Gastrocnemius medialis (tissue), 4 donors: ENCODE data around the gene DENND1A. TPM values are rescaled to one million over a fixed set of nuclear protein-coding genes. Genes with fewer than 3 reads are reported as not detected.

Source experiments
- ATAC-seq, 2 donors: fragments of 150-250 bp; one replicate each; pipeline ENCODE4 v1.9.1; 2016
- DNase-seq, 2 donors: peaks; one replicate each; pipeline ENCODE4 v3.0.0-alpha.2; 2019
- H3K27ac ChIP-seq, 4 donors: fragments of 200-600 bp; sonication (generic); 1 replicate in 1 of 4; 2 replicates in 3 of 4; pipeline ENCODE4 v1.5.1; 2016 to 2018; ENCODE audit warnings: mild to moderate bottlenecking in 2 of 4, moderate library complexity in 1 of 4
- H3K27me3 ChIP-seq, 3 donors: fragments of 200-600 bp; sonication (generic) in 2 of 3; 1 replicate in 1 of 3; 2 replicates in 2 of 3; pipeline versions ENCODE4 v1.5.1 to v1.6.0; 2016 to 2019; ENCODE audit warnings: mild to moderate bottlenecking in 1 of 3, moderate library complexity in 1 of 3
- H3K36me3 ChIP-seq, 2 donors: fragments of 200-600 bp; sonication (generic) in 1 of 2; one replicate each; pipeline ENCODE4 v1.5.1; 2017 to 2018
- H3K4me1 ChIP-seq, 2 donors: fragments of 200-600 bp; sonication (generic) in 1 of 2; one replicate each; pipeline ENCODE4 v1.5.1; 2016 to 2017; ENCODE audit warnings: mild to moderate bottlenecking in 2 of 2
- H3K4me3 ChIP-seq, 4 donors: fragments of 200-600 bp; sonication (generic) in 3 of 4; 1 replicate in 1 of 4; 2 replicates in 3 of 4; pipeline ENCODE4 v1.5.1; 2016 to 2019; ENCODE audit warnings: mild to moderate bottlenecking in 2 of 4
- H3K9me3 ChIP-seq, 3 donors: fragments of 200-600 bp; sonication (generic) in 2 of 3; 1 replicate in 1 of 3; 2 replicates in 2 of 3; pipeline ENCODE4 v1.5.1; 2016 to 2019
- POLR2A ChIP-seq, 2 donors: fragments of 450-650 bp; IDR thresholded peaks; one replicate each; pipeline ENCODE4 v1.6.1; 2017; ENCODE audit warnings: antibody characterized with exemption in 2 of 2, mild to moderate bottlenecking in 2 of 2, moderate library complexity in 2 of 2
- in situ Hi-C, 4 donors: fragments of 200-750 bp; cut with MboI; loops; one replicate each; pipeline versions ENCODE4 v1.15.0 to v1.8.0; 2017; ENCODE audit warnings: low sequenced_read_pairs in 4 of 4
- intact Hi-C: fragments of 100-400 bp; cut with DNase I; formaldehyde crosslinking; loops from one replicate; pipeline ENCODE4 v1.15.1; 2023; ENCODE audit warnings: low total_unique reads
- total RNA-seq, 4 donors: library from RNA; depleted of rRNA; stranded (reverse); fragments of >200 nt; gene quantifications; one replicate each; pipeline versions ENCODE4 v1.1.0 to v1.2.3, GENCODE V29; 2016
- TF ChIP-seq, protein P1 (sequence below), 5 experiments: fragments of 450-650 bp in 3 of 5; fragments of 200-600 bp in 2 of 5; sonication (generic) in 2 of 5; IDR thresholded peaks in 4 of 5; conservative IDR thresholded peaks in 1 of 5; 1 replicate in 4 of 5; 2 replicates in 1 of 5; pipeline ENCODE4 v1.5.1; 2016 to 2019; ENCODE audit warnings: antibody characterized with exemption in 5 of 5, mild to moderate bottlenecking in 3 of 5, moderate library complexity in 3 of 5

The DENND1A gene
- total RNA-seq, 4 donors from 2014 or later = 14.1 to 24.6 (median 16.4) TPM

GRCh38 chr9:123424552-123425225, 505.2 kb downstream of the DENND1A start:
- Histone ChIP-seq H3K36me3 (peaks cover 0 to 8% of the 10 kb centered on the region in 2 donors), H3K4me3 (no peak overlapping the region), H3K9me3 (no peaks in the 10 kb centered on the region), H3K4me1 (no peaks in the 10 kb centered on the region), H3K27ac (peak overlapping the region in 3 of 4 donors; percentile 1 to 35 (median 3)), H3K27me3 (no peaks in the 10 kb centered on the region)
- intact Hi-C loops (no loop called here), in situ Hi-C loops (no loop called here)
- DNase-seq = no peak
- TF ChIP-seq POLR2A (IDR thresholded peaks at IDR 0.05) = no peak
- TF ChIP-seq, protein P1, sequence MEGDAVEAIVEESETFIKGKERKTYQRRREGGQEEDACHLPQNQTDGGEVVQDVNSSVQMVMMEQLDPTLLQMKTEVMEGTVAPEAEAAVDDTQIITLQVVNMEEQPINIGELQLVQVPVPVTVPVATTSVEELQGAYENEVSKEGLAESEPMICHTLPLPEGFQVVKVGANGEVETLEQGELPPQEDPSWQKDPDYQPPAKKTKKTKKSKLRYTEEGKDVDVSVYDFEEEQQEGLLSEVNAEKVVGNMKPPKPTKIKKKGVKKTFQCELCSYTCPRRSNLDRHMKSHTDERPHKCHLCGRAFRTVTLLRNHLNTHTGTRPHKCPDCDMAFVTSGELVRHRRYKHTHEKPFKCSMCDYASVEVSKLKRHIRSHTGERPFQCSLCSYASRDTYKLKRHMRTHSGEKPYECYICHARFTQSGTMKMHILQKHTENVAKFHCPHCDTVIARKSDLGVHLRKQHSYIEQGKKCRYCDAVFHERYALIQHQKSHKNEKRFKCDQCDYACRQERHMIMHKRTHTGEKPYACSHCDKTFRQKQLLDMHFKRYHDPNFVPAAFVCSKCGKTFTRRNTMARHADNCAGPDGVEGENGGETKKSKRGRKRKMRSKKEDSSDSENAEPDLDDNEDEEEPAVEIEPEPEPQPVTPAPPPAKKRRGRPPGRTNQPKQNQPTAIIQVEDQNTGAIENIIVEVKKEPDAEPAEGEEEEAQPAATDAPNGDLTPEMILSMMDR (IDR thresholded peaks at IDR 0.05 in 4 of 5, conservative IDR thresholded peaks at IDR 0.05 in 1 of 5) = no peak
- ATAC-seq = no peak

DNA sequence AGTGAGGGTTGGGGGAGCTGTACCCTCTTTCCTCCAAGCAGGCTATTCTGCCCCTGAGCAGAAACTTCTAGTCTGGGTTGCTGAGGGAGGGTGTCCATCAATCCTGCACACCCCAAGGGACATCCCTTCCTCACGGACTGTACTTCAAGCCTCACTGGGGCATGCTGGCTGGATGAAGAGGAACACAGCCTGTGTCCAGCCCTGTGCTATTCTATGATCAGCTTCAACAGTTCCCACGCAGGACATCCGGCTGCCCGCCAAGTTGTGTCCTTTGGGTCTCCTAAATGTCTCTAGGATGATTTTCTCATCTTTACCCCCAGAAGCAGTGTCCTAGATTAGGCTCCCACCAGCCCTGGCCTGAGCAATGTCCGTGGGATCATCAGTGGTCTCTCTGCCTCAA, 505.8 kb downstream of the DENND1A start:
- intact Hi-C loops = no loop called here
- Histone ChIP-seq H3K4me3 (no peak overlapping the region), H3K4me1 (no peaks in the 10 kb centered on the region), H3K27me3 (no peaks in the 10 kb centered on the region), H3K27ac (peak overlapping the region in 3 of 4 donors; percentile 1 to 35 (median 3)), H3K9me3 (no peaks in the 10 kb centered on the region), H3K36me3 (peaks cover 0 to 8% of the 10 kb centered on the region in 2 donors)
- TF ChIP-seq, protein P1 (IDR thresholded peaks at IDR 0.05 in 4 of 5, conservative IDR thresholded peaks at IDR 0.05 in 1 of 5) = no peak
- no peak for TF ChIP-seq POLR2A (IDR thresholded peaks at IDR 0.05)
- ATAC-seq (peak in 1 of 2 donors; percentile 47), DNase-seq (peak in 1 of 2 donors; percentile 19)
- in situ Hi-C loops = no loop called here

DNA sequence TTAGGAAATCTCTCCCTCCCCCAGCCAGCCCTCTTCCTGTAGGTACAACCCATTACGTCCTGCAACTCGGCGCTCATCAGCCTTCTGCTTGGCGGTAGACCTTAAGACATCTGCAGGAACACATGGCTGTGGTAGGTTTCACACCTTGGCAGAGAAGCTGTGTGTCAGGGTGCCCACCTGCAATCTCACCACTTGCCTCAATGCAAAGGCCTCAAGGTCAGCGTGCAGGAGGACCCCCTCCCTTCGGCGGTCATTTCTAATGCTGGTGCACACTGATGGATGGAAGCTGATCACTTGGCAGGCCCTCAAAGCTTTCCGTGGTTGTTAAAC, 506.6 kb downstream of the DENND1A start:
- no peak for ATAC-seq
- no peak for DNase-seq
- in situ Hi-C loops = no loop called here
- Histone ChIP-seq H3K27me3 (no peaks in the 10 kb centered on the region), H3K4me1 (no peaks in the 10 kb centered on the region), H3K4me3 (no peak overlapping the region), H3K9me3 (no peaks in the 10 kb centered on the region), H3K27ac (no peak overlapping the region), H3K36me3 (peaks cover 0 to 8% of the 10 kb centered on the region in 2 donors)
- intact Hi-C loops = no loop called here
- TF ChIP-seq, protein P1 (IDR thresholded peaks at IDR 0.05 in 4 of 5, conservative IDR thresholded peaks at IDR 0.05 in 1 of 5) = no peak

- no peaks in the 10 kb centered on the region for H3K27me3 ChIP-seq
- no peaks in the 10 kb centered on the region for H3K9me3 ChIP-seq
- intact Hi-C loops (no loop called here), in situ Hi-C loops (no loop called here)
- ATAC-seq (no peak), DNase-seq (no peak)
- no peak overlapping the region for H3K27ac ChIP-seq
- H3K4me3 ChIP-seq = no peak overlapping the region
- no peak for TF ChIP-seq POLR2A (IDR thresholded peaks at IDR 0.05)
- TF ChIP-seq, protein P1 (IDR thresholded peaks at IDR 0.05 in 4 of 5, conservative IDR thresholded peaks at IDR 0.05 in 1 of 5) = no peak
- H3K36me3 ChIP-seq = peaks cover 0 to 8% of the 10 kb centered on the region in 2 donors
- H3K4me1 ChIP-seq = no peaks in the 10 kb centered on the region
These were observed 507.2 kb downstream of the DENND1A start for GRCh38 chr9:123422635-123423310.
